HepG2 (cell line): ENCODE results near the gene APOM. TPM values are rescaled to one million over a fixed set of nuclear protein-coding genes. Genes with fewer than 3 reads are reported as not detected.
A peak's percentile ranks its signal among the peaks of the same experiment; 100 is the strongest.

Experiments used
- HNRNPLL ChIP-seq: fragments of 200-400 bp; formaldehyde crosslinking; IDR thresholded peaks from 2 replicates; pipeline ENCODE4 v1.6.1; 2017; ENCODE audit warnings: mild to moderate bottlenecking, low read depth, low read length; ENCODE audit not compliant: poor library complexity, severe bottlenecking
- NFYB ChIP-seq: sonication (generic); formaldehyde crosslinking; IDR thresholded peaks from 2 replicates; pipeline ENCODE4 v1.4.0; 2020; ENCODE audit warnings: missing genetic modification reagents
- SP140L ChIP-seq: sonication (generic); formaldehyde crosslinking; IDR thresholded peaks from 2 replicates; pipeline ENCODE4 v1.4.0; 2020; ENCODE audit warnings: missing genetic modification reagents, borderline replicate concordance
- XRCC5 ChIP-seq: fragments of 200-400 bp; formaldehyde crosslinking; optimal IDR thresholded peaks from 2 replicates; pipeline ENCODE3; 2017; ENCODE audit warnings: mild to moderate bottlenecking, low read length
- ZNF496 ChIP-seq: sonication (generic); formaldehyde crosslinking; IDR thresholded peaks from 2 replicates; pipeline ENCODE4 v1.8.1; 2023; ENCODE audit warnings: mild to moderate bottlenecking, moderate library complexity, missing genetic modification reagents; ENCODE audit not compliant: insufficient replicate concordance
- ZNF737 ChIP-seq: sonication (generic); formaldehyde crosslinking; IDR thresholded peaks from 2 replicates; pipeline ENCODE4 v1.5.0; 2020; ENCODE audit warnings: missing genetic modification reagents, mild to moderate bottlenecking, borderline replicate concordance
- ZSCAN21 ChIP-seq: sonication (generic); formaldehyde crosslinking; IDR thresholded peaks from 2 replicates; pipeline ENCODE4 v1.8.0; 2022; ENCODE audit warnings: mild to moderate bottlenecking, missing genetic modification reagents, moderate library complexity, borderline replicate concordance
- polyA plus RNA-seq, 8 experiments: library from polyadenylated mRNA; depleted of rRNA in 3 of 8; stranded (reverse) in 7 of 8; unstranded in 1 of 8; fragments of >200 nt; fragmentation: Illumina TruSeq in 4 of 8; extraction: Trizol in 4 of 8; gene quantifications; 2 replicates each; pipeline versions ENCODE4 v1.2.1 to v1.2.3, GENCODE V29; 2011 to 2016; ENCODE audit warnings: low read depth in 4 of 8, missing spikeins in 1 of 8, mixed read lengths in 1 of 8; ENCODE audit not compliant: insufficient read depth in 1 of 8
- total RNA-seq, 5 experiments: library from RNA; depleted of rRNA; stranded (reverse); fragments of >200 nt; fragmentation: Illumina TruSeq; extraction: Trizol; gene quantifications; 2 replicates each; pipeline ENCODE4 v1.2.3, GENCODE V29; 2016; ENCODE audit warnings: low read depth in 1 of 5
- TF ChIP-seq, protein P1 (sequence below): sonication (generic); formaldehyde crosslinking; IDR thresholded peaks from 2 replicates; pipeline ENCODE4 v1.5.0; 2020; ENCODE audit warnings: mild to moderate bottlenecking, missing genetic modification reagents, borderline replicate concordance
- TF ChIP-seq, protein P2 (sequence below): sonication (generic); formaldehyde crosslinking; IDR thresholded peaks from 2 replicates; pipeline ENCODE4 v1.9.0; 2021; ENCODE audit warnings: missing genetic modification reagents, borderline replicate concordance
- TF ChIP-seq, protein P3 (sequence below): sonication (generic); formaldehyde crosslinking; IDR thresholded peaks from 2 replicates; pipeline ENCODE4 v1.4.0; 2020; ENCODE audit warnings: missing genetic modification reagents, borderline replicate concordance

The APOM gene
- total and polyA plus RNA-seq, 2 of the 13 experiments (the other 11 are each of a cell fraction or from before 2014, with no cell fraction given): 98.2 to 1,140 TPM

- TF ChIP-seq, protein P1, sequence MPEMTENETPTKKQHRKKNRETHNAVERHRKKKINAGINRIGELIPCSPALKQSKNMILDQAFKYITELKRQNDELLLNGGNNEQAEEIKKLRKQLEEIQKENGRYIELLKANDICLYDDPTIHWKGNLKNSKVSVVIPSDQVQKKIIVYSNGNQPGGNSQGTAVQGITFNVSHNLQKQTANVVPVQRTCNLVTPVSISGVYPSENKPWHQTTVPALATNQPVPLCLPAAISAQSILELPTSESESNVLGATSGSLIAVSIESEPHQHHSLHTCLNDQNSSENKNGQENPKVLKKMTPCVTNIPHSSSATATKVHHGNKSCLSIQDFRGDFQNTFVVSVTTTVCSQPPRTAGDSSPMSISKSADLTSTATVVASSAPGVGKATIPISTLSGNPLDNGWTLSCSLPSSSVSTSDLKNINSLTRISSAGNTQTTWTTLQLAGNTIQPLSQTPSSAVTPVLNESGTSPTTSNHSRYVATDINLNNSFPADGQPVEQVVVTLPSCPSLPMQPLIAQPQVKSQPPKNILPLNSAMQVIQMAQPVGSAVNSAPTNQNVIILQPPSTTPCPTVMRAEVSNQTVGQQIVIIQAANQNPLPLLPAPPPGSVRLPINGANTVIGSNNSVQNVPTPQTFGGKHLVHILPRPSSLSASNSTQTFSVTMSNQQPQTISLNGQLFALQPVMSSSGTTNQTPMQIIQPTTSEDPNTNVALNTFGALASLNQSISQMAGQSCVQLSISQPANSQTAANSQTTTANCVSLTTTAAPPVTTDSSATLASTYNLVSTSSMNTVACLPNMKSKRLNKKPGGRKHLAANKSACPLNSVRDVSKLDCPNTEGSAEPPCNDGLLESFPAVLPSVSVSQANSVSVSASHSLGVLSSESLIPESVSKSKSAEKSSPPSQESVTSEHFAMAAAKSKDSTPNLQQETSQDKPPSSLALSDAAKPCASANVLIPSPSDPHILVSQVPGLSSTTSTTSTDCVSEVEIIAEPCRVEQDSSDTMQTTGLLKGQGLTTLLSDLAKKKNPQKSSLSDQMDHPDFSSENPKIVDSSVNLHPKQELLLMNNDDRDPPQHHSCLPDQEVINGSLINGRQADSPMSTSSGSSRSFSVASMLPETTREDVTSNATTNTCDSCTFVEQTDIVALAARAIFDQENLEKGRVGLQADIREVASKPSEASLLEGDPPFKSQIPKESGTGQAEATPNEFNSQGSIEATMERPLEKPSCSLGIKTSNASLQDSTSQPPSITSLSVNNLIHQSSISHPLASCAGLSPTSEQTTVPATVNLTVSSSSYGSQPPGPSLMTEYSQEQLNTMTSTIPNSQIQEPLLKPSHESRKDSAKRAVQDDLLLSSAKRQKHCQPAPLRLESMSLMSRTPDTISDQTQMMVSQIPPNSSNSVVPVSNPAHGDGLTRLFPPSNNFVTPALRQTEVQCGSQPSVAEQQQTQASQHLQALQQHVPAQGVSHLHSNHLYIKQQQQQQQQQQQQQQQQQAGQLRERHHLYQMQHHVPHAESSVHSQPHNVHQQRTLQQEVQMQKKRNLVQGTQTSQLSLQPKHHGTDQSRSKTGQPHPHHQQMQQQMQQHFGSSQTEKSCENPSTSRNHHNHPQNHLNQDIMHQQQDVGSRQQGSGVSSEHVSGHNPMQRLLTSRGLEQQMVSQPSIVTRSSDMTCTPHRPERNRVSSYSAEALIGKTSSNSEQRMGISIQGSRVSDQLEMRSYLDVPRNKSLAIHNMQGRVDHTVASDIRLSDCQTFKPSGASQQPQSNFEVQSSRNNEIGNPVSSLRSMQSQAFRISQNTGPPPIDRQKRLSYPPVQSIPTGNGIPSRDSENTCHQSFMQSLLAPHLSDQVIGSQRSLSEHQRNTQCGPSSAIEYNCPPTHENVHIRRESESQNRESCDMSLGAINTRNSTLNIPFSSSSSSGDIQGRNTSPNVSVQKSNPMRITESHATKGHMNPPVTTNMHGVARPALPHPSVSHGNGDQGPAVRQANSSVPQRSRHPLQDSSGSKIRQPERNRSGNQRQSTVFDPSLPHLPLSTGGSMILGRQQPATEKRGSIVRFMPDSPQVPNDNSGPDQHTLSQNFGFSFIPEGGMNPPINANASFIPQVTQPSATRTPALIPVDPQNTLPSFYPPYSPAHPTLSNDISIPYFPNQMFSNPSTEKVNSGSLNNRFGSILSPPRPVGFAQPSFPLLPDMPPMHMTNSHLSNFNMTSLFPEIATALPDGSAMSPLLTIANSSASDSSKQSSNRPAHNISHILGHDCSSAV (CRISPR knock-in tag): no peak
- TF ChIP-seq ZNF737 (CRISPR knock-in tag) (no peak), XRCC5 (no peak), ZSCAN21 (CRISPR knock-in tag) (no peak; the same call in 1 of the 2 replicates), SP140L (CRISPR knock-in tag) (no peak), ZNF496 (CRISPR knock-in tag) (no peak), HNRNPLL (no peak), NFYB (CRISPR knock-in tag) (no peak)
- TF ChIP-seq, protein P2, sequence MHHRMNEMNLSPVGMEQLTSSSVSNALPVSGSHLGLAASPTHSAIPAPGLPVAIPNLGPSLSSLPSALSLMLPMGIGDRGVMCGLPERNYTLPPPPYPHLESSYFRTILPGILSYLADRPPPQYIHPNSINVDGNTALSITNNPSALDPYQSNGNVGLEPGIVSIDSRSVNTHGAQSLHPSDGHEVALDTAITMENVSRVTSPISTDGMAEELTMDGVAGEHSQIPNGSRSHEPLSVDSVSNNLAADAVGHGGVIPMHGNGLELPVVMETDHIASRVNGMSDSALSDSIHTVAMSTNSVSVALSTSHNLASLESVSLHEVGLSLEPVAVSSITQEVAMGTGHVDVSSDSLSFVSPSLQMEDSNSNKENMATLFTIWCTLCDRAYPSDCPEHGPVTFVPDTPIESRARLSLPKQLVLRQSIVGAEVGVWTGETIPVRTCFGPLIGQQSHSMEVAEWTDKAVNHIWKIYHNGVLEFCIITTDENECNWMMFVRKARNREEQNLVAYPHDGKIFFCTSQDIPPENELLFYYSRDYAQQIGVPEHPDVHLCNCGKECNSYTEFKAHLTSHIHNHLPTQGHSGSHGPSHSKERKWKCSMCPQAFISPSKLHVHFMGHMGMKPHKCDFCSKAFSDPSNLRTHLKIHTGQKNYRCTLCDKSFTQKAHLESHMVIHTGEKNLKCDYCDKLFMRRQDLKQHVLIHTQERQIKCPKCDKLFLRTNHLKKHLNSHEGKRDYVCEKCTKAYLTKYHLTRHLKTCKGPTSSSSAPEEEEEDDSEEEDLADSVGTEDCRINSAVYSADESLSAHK (CRISPR knock-in tag): no peak
- TF ChIP-seq, protein P3, sequence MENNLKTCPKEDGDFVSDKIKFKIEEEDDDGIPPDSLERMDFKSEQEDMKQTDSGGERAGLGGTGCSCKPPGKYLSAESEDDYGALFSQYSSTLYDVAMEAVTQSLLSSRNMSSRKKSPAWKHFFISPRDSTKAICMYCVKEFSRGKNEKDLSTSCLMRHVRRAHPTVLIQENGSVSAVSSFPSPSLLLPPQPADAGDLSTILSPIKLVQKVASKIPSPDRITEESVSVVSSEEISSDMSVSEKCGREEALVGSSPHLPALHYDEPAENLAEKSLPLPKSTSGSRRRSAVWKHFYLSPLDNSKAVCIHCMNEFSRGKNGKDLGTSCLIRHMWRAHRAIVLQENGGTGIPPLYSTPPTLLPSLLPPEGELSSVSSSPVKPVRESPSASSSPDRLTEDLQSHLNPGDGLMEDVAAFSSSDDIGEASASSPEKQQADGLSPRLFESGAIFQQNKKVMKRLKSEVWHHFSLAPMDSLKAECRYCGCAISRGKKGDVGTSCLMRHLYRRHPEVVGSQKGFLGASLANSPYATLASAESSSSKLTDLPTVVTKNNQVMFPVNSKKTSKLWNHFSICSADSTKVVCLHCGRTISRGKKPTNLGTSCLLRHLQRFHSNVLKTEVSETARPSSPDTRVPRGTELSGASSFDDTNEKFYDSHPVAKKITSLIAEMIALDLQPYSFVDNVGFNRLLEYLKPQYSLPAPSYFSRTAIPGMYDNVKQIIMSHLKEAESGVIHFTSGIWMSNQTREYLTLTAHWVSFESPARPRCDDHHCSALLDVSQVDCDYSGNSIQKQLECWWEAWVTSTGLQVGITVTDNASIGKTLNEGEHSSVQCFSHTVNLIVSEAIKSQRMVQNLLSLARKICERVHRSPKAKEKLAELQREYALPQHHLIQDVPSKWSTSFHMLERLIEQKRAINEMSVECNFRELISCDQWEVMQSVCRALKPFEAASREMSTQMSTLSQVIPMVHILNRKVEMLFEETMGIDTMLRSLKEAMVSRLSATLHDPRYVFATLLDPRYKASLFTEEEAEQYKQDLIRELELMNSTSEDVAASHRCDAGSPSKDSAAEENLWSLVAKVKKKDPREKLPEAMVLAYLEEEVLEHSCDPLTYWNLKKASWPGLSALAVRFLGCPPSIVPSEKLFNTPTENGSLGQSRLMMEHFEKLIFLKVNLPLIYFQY: peak; percentile 54; the same call in 1 of the 2 replicates
Measured at GRCh38 chr6:31620586-31621319, 34.9 kb upstream of the APOM start, which contains the start of gene PRRC2A (continued).
